Measurements from ENCODE around the gene RNPS1. TPM values are rescaled to one million over a fixed set of nuclear protein-coding genes. Genes with fewer than 3 reads are reported as not detected.
"Not testable (repeated sequence)": the region's sequence is repeated elsewhere in the genome, so short reads cannot be mapped to it uniquely, and the experiment has no call there.

The RNPS1 gene
- total and polyA plus RNA-seq, 9 donors, result 78.0 to 172 (median 138) TPM

- no peaks in the 10 kb centered on the region for H3K27me3 ChIP-seq
- no peaks in the 10 kb centered on the region for H3K36me3 ChIP-seq
- H3K27ac ChIP-seq, result no peak overlapping the region
- DNase-seq, result no peak
- H3K9me3 ChIP-seq, result peaks cover 0 to under 1% of the 10 kb centered on the region in 2 donors
- intact Hi-C loops (cut with DNase I), result no loop called here
- H3K4me3 ChIP-seq, result no peak overlapping the region
- H3K4me1 ChIP-seq (ENCODE audit: insufficient read depth), result no peaks in the 10 kb centered on the region
- TF ChIP-seq CTCF (IDR thresholded peaks at IDR 0.05) (no peak), EP300 (IDR thresholded peaks at IDR 0.05) (no peak), POLR2A (IDR thresholded peaks at IDR 0.05) (no peak)
- WGBS, 3 donors, result 81 to 84% (median 81%) methylated on average over 11 of the region's 11 CpGs
These were observed 25.3 kb downstream of the RNPS1 start for GRCh38 chr16:2242598-2242997.

- DNase-seq; H3K9me3 ChIP-seq; H3K27ac ChIP-seq; intact Hi-C loops (cut with DNase I); H3K4me3 ChIP-seq; H3K27me3 ChIP-seq; H3K36me3 ChIP-seq; H3K4me1 ChIP-seq (ENCODE audit: insufficient read depth): not testable (repeated sequence)
- WGBS, 3 donors, result 74 to 77% (median 75%) methylated on average over 9 of the region's 9 CpGs
These were observed 27.6 kb downstream of the RNPS1 start for GRCh38 chr16:2240331-2240730.

- TF ChIP-seq EP300 (IDR thresholded peaks at IDR 0.05) (no peak), CTCF (IDR thresholded peaks at IDR 0.05) (no peak), POLR2A (IDR thresholded peaks at IDR 0.05) (no peak)
- no peaks in the 10 kb centered on the region for H3K36me3 ChIP-seq
- H3K9me3 ChIP-seq, result peaks cover 0 to 3% of the 10 kb centered on the region in 2 donors
- DNase-seq, result no peak
- H3K27me3 ChIP-seq, result no peaks in the 10 kb centered on the region
- WGBS, 3 donors, result 64 to 78% (median 74%) methylated on average over 13 to 15 of the region's 15 CpGs
- peaks cover 7% of the 10 kb centered on the region for H3K4me1 ChIP-seq (ENCODE audit: insufficient read depth)
- intact Hi-C loops (cut with DNase I), result no loop called here
- H3K4me3 ChIP-seq, result no peak overlapping the region
- H3K27ac ChIP-seq, result no peak overlapping the region
These were observed 28.9 kb downstream of the RNPS1 start for GRCh38 chr16:2238838-2239675.

- H3K9me3 ChIP-seq, result peaks cover 0 to 3% of the 10 kb centered on the region in 2 donors
- H3K27ac ChIP-seq, result no peak overlapping the region
- H3K4me1 ChIP-seq (ENCODE audit: insufficient read depth), result peaks cover 7% of the 10 kb centered on the region
- TF ChIP-seq CTCF (IDR thresholded peaks at IDR 0.05) (no peak), EP300 (IDR thresholded peaks at IDR 0.05) (no peak), POLR2A (IDR thresholded peaks at IDR 0.05) (no peak)
- DNase-seq, result no peak
- H3K4me3 ChIP-seq, result no peak overlapping the region
- no peaks in the 10 kb centered on the region for H3K27me3 ChIP-seq
- no peaks in the 10 kb centered on the region for H3K36me3 ChIP-seq
- WGBS, 3 donors, result 64 to 69% (median 65%) methylated on average over 12 to 18 of the region's 18 CpGs
- intact Hi-C loops (cut with DNase I), result no loop called here
These were observed 29.6 kb downstream of the RNPS1 start for GRCh38 chr16:2238150-2238837.

Measured in ovary (tissue), 9 donors.